Esophagus squamous epithelium (tissue), 5 donors: ENCODE measurements around the gene ABHD1. TPM values are rescaled to one million over a fixed set of nuclear protein-coding genes. Genes with fewer than 3 reads are reported as not detected.

Experiments
- DNase-seq: peaks from one replicate; lab custom pipeline; 2025; lab: John Stamatoyannopoulos, UW
- H3K27ac ChIP-seq, 4 donors: fragments of 200-600 bp; sonication (generic); one replicate each; pipeline ENCODE4 v1.5.1; 2016 to 2019; ENCODE audit warnings: mild to moderate bottlenecking in 1 of 4
- H3K27me3 ChIP-seq, 4 donors: fragments of 200-600 bp; sonication (generic); 1 replicate in 3 of 4; 2 replicates in 1 of 4; pipeline versions ENCODE4 v1.5.1 to v1.6.0; 2017 to 2021; ENCODE audit warnings: antibody characterized with exemption in 1 of 4
- H3K36me3 ChIP-seq, 3 donors: fragments of 200-600 bp; sonication (generic); one replicate each; pipeline ENCODE4 v1.5.1; 2016 to 2019
- H3K4me1 ChIP-seq, 3 donors: fragments of 200-600 bp; sonication (generic); one replicate each; pipeline ENCODE4 v1.5.1; 2017 to 2019
- H3K4me3 ChIP-seq, 4 donors: fragments of 200-600 bp; sonication (generic); 1 replicate in 3 of 4; 2 replicates in 1 of 4; pipeline ENCODE4 v1.5.1; 2016 to 2019; ENCODE audit warnings: mild to moderate bottlenecking in 2 of 4, moderate library complexity in 1 of 4
- H3K9me3 ChIP-seq, 3 donors: fragments of 200-600 bp; sonication (generic); one replicate each; pipeline ENCODE4 v1.5.1; 2016 to 2019
- CTCF ChIP-seq, 6 experiments: fragments of 450-650 bp in 4 of 6; fragments of 200-600 bp in 2 of 6; sonication (generic) in 2 of 6; IDR thresholded peaks; one replicate each; pipeline ENCODE4 v1.5.1; 2016 to 2019; ENCODE audit warnings: antibody characterized with exemption in 6 of 6, mild to moderate bottlenecking in 4 of 6, moderate library complexity in 4 of 6
- POLR2A ChIP-seq, 4 donors: fragments of 450-650 bp; IDR thresholded peaks; one replicate each; pipeline ENCODE4 v1.6.1; 2017; ENCODE audit warnings: antibody characterized with exemption in 4 of 4, mild to moderate bottlenecking in 4 of 4, moderate library complexity in 3 of 4
- WGBS, 2 donors: methylation state at CpG; one replicate each; pipeline ENCODE4 v1.1.5; 2018; 5-methylcytosine and 5-hydroxymethylcytosine counted together
- intact Hi-C: fragments of 100-400 bp; cut with DNase I; formaldehyde crosslinking; loops from one replicate; pipeline ENCODE4 v1.15.0; 2022
- total RNA-seq, 4 donors: library from RNA; depleted of rRNA; stranded (reverse); fragments of >200 nt; gene quantifications; one replicate each; pipeline ENCODE4 v1.1.0, GENCODE V29; 2016
- donor health status: DM: yes; HTN: yes; CAD: no.

Gene ABHD1
- total RNA-seq, 4 donors from 2014 or later, result not detected

DNA sequence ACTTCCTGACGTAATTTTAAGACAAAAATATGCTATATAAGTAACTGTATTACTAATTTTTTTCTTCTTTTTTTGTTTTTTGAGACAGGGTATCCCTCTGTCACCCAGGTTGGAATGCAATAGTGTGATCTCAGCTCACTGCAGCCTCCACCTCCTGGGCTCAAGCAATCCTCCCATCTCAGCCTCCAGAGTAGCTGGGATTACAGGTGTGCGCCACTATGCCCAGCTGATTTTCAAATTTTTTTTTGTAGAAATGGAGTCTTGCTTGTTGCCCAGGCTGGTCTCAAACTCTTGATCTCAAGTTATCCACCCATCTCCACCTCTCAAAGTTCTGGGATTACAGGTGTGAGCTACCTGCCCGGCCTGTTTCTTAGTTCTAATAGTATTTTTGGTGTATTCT, 54.9 kb downstream of the ABHD1 start:
- H3K4me3 ChIP-seq, result no peak overlapping the region
- H3K9me3 ChIP-seq, result no peaks in the 10 kb centered on the region
- WGBS, 2 donors, result 87% methylated on average over 3 of the region's 3 CpGs
- TF ChIP-seq POLR2A (IDR thresholded peaks at IDR 0.05), result no peak
- TF ChIP-seq CTCF (IDR thresholded peaks at IDR 0.05), result no peak
- H3K4me1 ChIP-seq, result peaks cover 0 to 3% (median 0%) of the 10 kb centered on the region in 3 donors
- no peaks in the 10 kb centered on the region for H3K36me3 ChIP-seq
- H3K27ac ChIP-seq, result no peak overlapping the region
- DNase-seq, result no peak
- peaks cover 0 to 39% (median 0%) of the 10 kb centered on the region in 4 donors for H3K27me3 ChIP-seq
- intact Hi-C loops, result no loop called here

GRCh38 chr2:27179344-27180000, 55.9 kb downstream of the ABHD1 start:
- no peak overlapping the region for H3K4me3 ChIP-seq
- intact Hi-C loops, result no loop called here
- no peaks in the 10 kb centered on the region for H3K36me3 ChIP-seq
- H3K4me1 ChIP-seq, result peaks cover 0 to 6% (median 4%) of the 10 kb centered on the region in 3 donors
- TF ChIP-seq POLR2A (IDR thresholded peaks at IDR 0.05) (no peak), CTCF (IDR thresholded peaks at IDR 0.05) (no peak)
- H3K27me3 ChIP-seq, result peaks cover 0 to 38% (median 0%) of the 10 kb centered on the region in 4 donors
- peak overlapping the region in 2 of 4 donors; percentile 56 for H3K27ac ChIP-seq
- WGBS, 2 donors, result 38 to 61% methylated on average over 3 of the region's 3 CpGs
- no peak for DNase-seq
- no peaks in the 10 kb centered on the region for H3K9me3 ChIP-seq

Other genes with a start within 250 kb of the ABHD1 start
- gene MAPRE3, start 153.2 kb upstream of the ABHD1 start, total RNA-seq, result 1 to 10 TPM; 4.4 to 7.6 (median 5.2) TPM
- 10 to 100 TPM; 15.7 to 34.5 (median 32.1) TPM for gene TMEM214, start 90.8 kb upstream of the ABHD1 start, total RNA-seq
- gene AGBL5, start 72.1 kb upstream of the ABHD1 start, total RNA-seq, result 10 to 100 TPM in 2 of 4 donors, 1 to 10 TPM in 2; 4.7 to 12.4 (median 9.6) TPM
- 100 to 1,000 TPM; 149 to 242 (median 193) TPM for gene OST4, start 52.2 kb upstream of the ABHD1 start, total RNA-seq
- 10 to 100 TPM in 2 of 4 donors, 1 to 10 TPM in 2; 6.2 to 27.8 (median 9.9) TPM for gene EMILIN1, start 45.2 kb upstream of the ABHD1 start, total RNA-seq
- 1 to 10 TPM; 1.3 to 1.9 (median 1.4) TPM for gene KHK, start 37.0 kb upstream of the ABHD1 start, total RNA-seq
- 1 to 10 TPM; 2.6 to 6.1 (median 3.9) TPM for gene CGREF1, start 4.7 kb upstream of the ABHD1 start, total RNA-seq
- 10 to 100 TPM; 45.5 to 77.9 (median 53.9) TPM for gene PREB, start 10.8 kb downstream of the ABHD1 start, total RNA-seq
- gene PRR30, start 15.6 kb downstream of the ABHD1 start, total RNA-seq, result not detected
- gene TCF23, start 25.2 kb downstream of the ABHD1 start, total RNA-seq, result not detected
- 100 to 1,000 TPM in 2 of 4 donors, 10 to 100 TPM in 2; 57.1 to 124 (median 91.0) TPM for gene ATRAID, start 88.2 kb downstream of the ABHD1 start, total RNA-seq
- gene SLC5A6, start 88.5 kb downstream of the ABHD1 start, total RNA-seq, result 10 to 100 TPM; 13.5 to 38.6 (median 23.2) TPM
- gene CAD, start 93.6 kb downstream of the ABHD1 start, total RNA-seq, result 10 to 100 TPM; 17.6 to 34.5 (median 22.0) TPM
- gene SLC30A3, start 139.2 kb downstream of the ABHD1 start, total RNA-seq, result under 1 TPM in 2 of 4 donors, not detected in 2; 0.18 to 0.19 TPM
- under 1 TPM in 1 of 4 donors, not detected in 3; 0.38 TPM for gene DNAJC5G, start 151.6 kb downstream of the ABHD1 start, total RNA-seq
- not detected for gene TRIM54, start 158.6 kb downstream of the ABHD1 start, total RNA-seq
- 1 to 10 TPM in 1 of 4 donors, not detected in 3; 1.1 TPM for gene UCN, start 184.6 kb downstream of the ABHD1 start, total RNA-seq
- gene MPV17, start 199.3 kb downstream of the ABHD1 start, total RNA-seq, result 10 to 100 TPM; 39.3 to 66.1 (median 48.1) TPM
- 10 to 100 TPM; 37.2 to 59.7 (median 52.3) TPM for gene GTF3C2, start 232.9 kb downstream of the ABHD1 start, total RNA-seq
- gene EIF2B4, start 246.5 kb downstream of the ABHD1 start, total RNA-seq, result 10 to 100 TPM; 30.4 to 44.3 (median 38.3) TPM
- 100 to 1,000 TPM in 1 of 4 donors, 10 to 100 TPM in 3; 53.5 to 106 (median 75.8) TPM for gene SNX17, start 246.8 kb downstream of the ABHD1 start, total RNA-seq